HepG2 (cell line): ENCODE data around the gene ADSL. TPM values are rescaled to one million over a fixed set of nuclear protein-coding genes. Genes with fewer than 3 reads are reported as not detected.

ENCODE experiments used
- DR1 ChIP-seq: sonication (generic); formaldehyde crosslinking; IDR thresholded peaks from 2 replicates; pipeline ENCODE4 v1.8.0; 2021; ENCODE audit warnings: mild to moderate bottlenecking, missing genetic modification reagents, inconsistent platforms
- EZH2 ChIP-seq: conservative IDR thresholded peaks from 2 replicates; pipeline ENCODE4 v1.6.1; 2012; ENCODE audit warnings: mild to moderate bottlenecking, low read depth, low read length, moderate library complexity
- PHF20 ChIP-seq: sonication (generic); formaldehyde crosslinking; IDR thresholded peaks from 2 replicates; pipeline ENCODE4 v1.5.0; 2020; ENCODE audit warnings: mild to moderate bottlenecking, missing genetic modification reagents
- TRIM24 ChIP-seq: sonication (generic); formaldehyde crosslinking; IDR thresholded peaks from 2 replicates; pipeline ENCODE4 v1.8.0; 2022; ENCODE audit warnings: mild to moderate bottlenecking, missing genetic modification reagents
- ZBTB7B ChIP-seq: sonication (generic); formaldehyde crosslinking; IDR thresholded peaks from 2 replicates; pipeline ENCODE4 v1.4.0; 2020; ENCODE audit warnings: missing genetic modification reagents
- ZNF225 ChIP-seq: sonication (generic); formaldehyde crosslinking; IDR thresholded peaks from 2 replicates; pipeline ENCODE4 v1.4.0; 2020; ENCODE audit warnings: mild to moderate bottlenecking, missing genetic modification reagents
- ZNF335 ChIP-seq: sonication (generic); formaldehyde crosslinking; IDR thresholded peaks from 2 replicates; pipeline ENCODE4 v1.4.0; 2020; ENCODE audit warnings: missing genetic modification reagents
- ZNF510 ChIP-seq: sonication (generic); formaldehyde crosslinking; IDR thresholded peaks from 2 replicates; pipeline ENCODE4 v1.4.0; 2020; ENCODE audit warnings: low read depth, mild to moderate bottlenecking, missing genetic modification reagents
- ZNF547 ChIP-seq: sonication (generic); formaldehyde crosslinking; IDR thresholded peaks from 2 replicates; pipeline ENCODE4 v1.5.1; 2020; ENCODE audit warnings: mild to moderate bottlenecking, missing genetic modification reagents
- ZNF598 ChIP-seq: sonication (generic); formaldehyde crosslinking; IDR thresholded peaks from 2 replicates; pipeline ENCODE4 v1.5.1; 2020; ENCODE audit warnings: mild to moderate bottlenecking, missing genetic modification reagents, borderline replicate concordance
- ZNF713 ChIP-seq: sonication (generic); formaldehyde crosslinking; IDR thresholded peaks from 2 replicates; pipeline ENCODE4 v1.4.0; 2020; ENCODE audit warnings: mild to moderate bottlenecking, missing genetic modification reagents
- ZNF775 ChIP-seq: sonication (generic); formaldehyde crosslinking; IDR thresholded peaks from 2 replicates; pipeline ENCODE4 v1.4.0; 2020; ENCODE audit warnings: missing genetic modification reagents, mild to moderate bottlenecking, moderate library complexity, borderline replicate concordance
- polyA plus RNA-seq, 8 experiments: library from polyadenylated mRNA; depleted of rRNA in 3 of 8; stranded (reverse) in 7 of 8; unstranded in 1 of 8; fragments of >200 nt; fragmentation: Illumina TruSeq in 4 of 8; extraction: Trizol in 4 of 8; gene quantifications; 2 replicates each; pipeline versions ENCODE4 v1.2.1 to v1.2.3, GENCODE V29; 2011 to 2016; ENCODE audit warnings: low read depth in 4 of 8, missing spikeins in 1 of 8, mixed read lengths in 1 of 8; ENCODE audit not compliant: insufficient read depth in 1 of 8
- total RNA-seq, 5 experiments: library from RNA; depleted of rRNA; stranded (reverse); fragments of >200 nt; fragmentation: Illumina TruSeq; extraction: Trizol; gene quantifications; 2 replicates each; pipeline ENCODE4 v1.2.3, GENCODE V29; 2016; ENCODE audit warnings: low read depth in 1 of 5
- TF ChIP-seq, protein P1 (sequence below): sonication (generic); formaldehyde crosslinking; conservative IDR thresholded peaks from 2 replicates; pipeline ENCODE4 v1.4.0; 2020; ENCODE audit warnings: missing genetic modification reagents
- TF ChIP-seq, protein P2 (sequence below): sonication (generic); formaldehyde crosslinking; IDR thresholded peaks from 2 replicates; pipeline ENCODE4 v1.8.0; 2022; ENCODE audit warnings: low read depth, missing genetic modification reagents
- TF ChIP-seq, protein P3 (sequence below): sonication (generic); formaldehyde crosslinking; IDR thresholded peaks from 2 replicates; pipeline ENCODE4 v1.9.0; 2021; ENCODE audit warnings: mild to moderate bottlenecking, missing genetic modification reagents

The ADSL gene
- total and polyA plus RNA-seq, 2 of the 13 experiments (the other 11 are each of a cell fraction or from before 2014, with no cell fraction given): 123 to 174 TPM

DNA sequence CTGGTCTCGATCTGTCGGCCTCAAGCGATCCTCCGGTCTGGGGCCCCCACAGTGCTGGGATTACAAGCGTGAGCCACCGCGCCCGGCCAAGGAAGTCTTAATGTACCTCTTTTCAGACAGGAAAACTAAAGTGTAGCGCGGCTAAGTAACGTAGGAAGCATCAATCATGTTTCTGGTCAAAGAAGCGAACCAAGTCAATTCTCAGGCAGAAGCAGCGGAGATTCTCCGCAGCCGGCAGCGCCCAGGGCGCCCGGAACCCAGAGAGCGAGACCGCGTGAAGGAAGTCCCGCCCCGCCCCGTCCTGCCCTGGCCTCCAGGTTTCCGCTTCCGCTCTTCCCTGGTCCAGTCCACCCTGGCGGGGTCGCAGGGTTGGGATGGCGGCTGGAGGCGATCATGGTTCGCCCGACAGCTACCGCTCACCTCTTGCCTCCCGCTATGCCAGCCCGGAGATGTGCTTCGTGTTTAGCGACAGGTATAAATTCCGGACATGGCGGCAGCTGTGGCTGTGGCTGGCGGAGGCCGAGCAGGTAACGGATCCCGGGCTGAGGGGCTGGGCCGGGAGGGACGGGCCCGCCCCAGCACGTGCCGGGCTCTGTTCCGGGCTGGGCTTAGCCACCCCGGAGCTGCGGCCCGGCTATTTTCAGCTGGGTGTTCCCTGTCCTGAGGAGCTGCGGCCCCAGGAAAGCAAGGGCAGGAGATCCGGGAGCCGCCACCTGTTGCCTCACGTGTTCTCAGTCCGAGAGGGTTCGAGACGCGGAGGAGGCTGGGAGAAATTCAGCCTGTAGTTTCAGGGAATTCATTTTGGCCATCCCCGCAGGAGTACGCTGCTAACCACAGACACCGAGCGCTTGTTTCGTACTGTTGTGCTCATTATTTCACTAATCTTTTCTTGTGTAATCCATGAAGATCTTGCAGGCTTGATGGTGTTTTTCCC, at the start of gene ADSL (continued):
- TF ChIP-seq DR1 (CRISPR knock-in tag): peak; percentile 76
- TF ChIP-seq ZNF713 (CRISPR knock-in tag): 0 out of 2 replicates have a peak, but pooled peaks have one; percentile 4
- TF ChIP-seq, protein P1, sequence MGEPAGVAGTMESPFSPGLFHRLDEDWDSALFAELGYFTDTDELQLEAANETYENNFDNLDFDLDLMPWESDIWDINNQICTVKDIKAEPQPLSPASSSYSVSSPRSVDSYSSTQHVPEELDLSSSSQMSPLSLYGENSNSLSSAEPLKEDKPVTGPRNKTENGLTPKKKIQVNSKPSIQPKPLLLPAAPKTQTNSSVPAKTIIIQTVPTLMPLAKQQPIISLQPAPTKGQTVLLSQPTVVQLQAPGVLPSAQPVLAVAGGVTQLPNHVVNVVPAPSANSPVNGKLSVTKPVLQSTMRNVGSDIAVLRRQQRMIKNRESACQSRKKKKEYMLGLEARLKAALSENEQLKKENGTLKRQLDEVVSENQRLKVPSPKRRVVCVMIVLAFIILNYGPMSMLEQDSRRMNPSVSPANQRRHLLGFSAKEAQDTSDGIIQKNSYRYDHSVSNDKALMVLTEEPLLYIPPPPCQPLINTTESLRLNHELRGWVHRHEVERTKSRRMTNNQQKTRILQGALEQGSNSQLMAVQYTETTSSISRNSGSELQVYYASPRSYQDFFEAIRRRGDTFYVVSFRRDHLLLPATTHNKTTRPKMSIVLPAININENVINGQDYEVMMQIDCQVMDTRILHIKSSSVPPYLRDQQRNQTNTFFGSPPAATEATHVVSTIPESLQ (CRISPR knock-in tag): no peak
- TF ChIP-seq, protein P2, sequence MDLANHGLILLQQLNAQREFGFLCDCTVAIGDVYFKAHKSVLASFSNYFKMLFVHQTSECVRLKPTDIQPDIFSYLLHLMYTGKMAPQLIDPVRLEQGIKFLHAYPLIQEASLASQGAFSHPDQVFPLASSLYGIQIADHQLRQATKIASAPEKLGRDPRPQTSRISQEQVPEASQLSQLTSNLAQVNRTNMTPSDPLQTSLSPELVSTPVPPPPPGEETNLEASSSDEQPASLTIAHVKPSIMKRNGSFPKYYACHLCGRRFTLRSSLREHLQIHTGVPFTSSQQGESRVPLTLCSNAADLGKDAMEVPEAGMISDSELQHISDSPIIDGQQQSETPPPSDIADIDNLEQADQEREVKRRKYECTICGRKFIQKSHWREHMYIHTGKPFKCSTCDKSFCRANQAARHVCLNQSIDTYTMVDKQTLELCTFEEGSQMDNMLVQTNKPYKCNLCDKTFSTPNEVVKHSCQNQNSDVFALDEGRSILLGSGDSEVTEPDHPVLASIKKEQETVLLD (CRISPR knock-in tag): no peak
- TF ChIP-seq ZBTB7B (CRISPR knock-in tag): peak; percentile 66; the same call in 1 of the 2 replicates
- no peak for TF ChIP-seq TRIM24
- peak; percentile 62; the same call in 1 of the 2 replicates for TF ChIP-seq ZNF598 (CRISPR knock-in tag)
- peak; percentile 92; the same call in 1 of the 2 replicates for TF ChIP-seq ZNF335 (CRISPR knock-in tag)
- TF ChIP-seq ZNF775 (CRISPR knock-in tag): no peak
- TF ChIP-seq ZNF510 (CRISPR knock-in tag): 0 out of 2 replicates have a peak, but pooled peaks have one; percentile 36
- TF ChIP-seq EZH2: no peak
- TF ChIP-seq, protein P3, sequence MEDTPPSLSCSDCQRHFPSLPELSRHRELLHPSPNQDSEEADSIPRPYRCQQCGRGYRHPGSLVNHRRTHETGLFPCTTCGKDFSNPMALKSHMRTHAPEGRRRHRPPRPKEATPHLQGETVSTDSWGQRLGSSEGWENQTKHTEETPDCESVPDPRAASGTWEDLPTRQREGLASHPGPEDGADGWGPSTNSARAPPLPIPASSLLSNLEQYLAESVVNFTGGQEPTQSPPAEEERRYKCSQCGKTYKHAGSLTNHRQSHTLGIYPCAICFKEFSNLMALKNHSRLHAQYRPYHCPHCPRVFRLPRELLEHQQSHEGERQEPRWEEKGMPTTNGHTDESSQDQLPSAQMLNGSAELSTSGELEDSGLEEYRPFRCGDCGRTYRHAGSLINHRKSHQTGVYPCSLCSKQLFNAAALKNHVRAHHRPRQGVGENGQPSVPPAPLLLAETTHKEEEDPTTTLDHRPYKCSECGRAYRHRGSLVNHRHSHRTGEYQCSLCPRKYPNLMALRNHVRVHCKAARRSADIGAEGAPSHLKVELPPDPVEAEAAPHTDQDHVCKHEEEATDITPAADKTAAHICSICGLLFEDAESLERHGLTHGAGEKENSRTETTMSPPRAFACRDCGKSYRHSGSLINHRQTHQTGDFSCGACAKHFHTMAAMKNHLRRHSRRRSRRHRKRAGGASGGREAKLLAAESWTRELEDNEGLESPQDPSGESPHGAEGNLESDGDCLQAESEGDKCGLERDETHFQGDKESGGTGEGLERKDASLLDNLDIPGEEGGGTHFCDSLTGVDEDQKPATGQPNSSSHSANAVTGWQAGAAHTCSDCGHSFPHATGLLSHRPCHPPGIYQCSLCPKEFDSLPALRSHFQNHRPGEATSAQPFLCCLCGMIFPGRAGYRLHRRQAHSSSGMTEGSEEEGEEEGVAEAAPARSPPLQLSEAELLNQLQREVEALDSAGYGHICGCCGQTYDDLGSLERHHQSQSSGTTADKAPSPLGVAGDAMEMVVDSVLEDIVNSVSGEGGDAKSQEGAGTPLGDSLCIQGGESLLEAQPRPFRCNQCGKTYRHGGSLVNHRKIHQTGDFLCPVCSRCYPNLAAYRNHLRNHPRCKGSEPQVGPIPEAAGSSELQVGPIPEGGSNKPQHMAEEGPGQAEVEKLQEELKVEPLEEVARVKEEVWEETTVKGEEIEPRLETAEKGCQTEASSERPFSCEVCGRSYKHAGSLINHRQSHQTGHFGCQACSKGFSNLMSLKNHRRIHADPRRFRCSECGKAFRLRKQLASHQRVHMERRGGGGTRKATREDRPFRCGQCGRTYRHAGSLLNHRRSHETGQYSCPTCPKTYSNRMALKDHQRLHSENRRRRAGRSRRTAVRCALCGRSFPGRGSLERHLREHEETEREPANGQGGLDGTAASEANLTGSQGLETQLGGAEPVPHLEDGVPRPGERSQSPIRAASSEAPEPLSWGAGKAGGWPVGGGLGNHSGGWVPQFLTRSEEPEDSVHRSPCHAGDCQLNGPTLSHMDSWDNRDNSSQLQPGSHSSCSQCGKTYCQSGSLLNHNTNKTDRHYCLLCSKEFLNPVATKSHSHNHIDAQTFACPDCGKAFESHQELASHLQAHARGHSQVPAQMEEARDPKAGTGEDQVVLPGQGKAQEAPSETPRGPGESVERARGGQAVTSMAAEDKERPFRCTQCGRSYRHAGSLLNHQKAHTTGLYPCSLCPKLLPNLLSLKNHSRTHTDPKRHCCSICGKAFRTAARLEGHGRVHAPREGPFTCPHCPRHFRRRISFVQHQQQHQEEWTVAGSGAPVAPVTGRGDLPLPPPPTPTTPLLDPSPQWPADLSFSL (CRISPR knock-in tag): no peak
- TF ChIP-seq ZNF225 (CRISPR knock-in tag): peak; percentile 98
- peak; percentile 91 for TF ChIP-seq PHF20 (CRISPR knock-in tag)
- peak; percentile 85 for TF ChIP-seq ZNF547 (CRISPR knock-in tag)
